ENCODE data around the gene N4BP3. TPM values are rescaled to one million over a fixed set of nuclear protein-coding genes. Genes with fewer than 3 reads are reported as not detected.

N4BP3 gene
- total RNA-seq, 1 experiment from 2014 or later = 4.8 TPM

- no TSS peak for BruUV-seq (replicated peaks)
- Mint-ChIP-seq H3K4me3 (ENCODE audit: low read depth, unreplicated experiment) (no peak overlapping the region), H3K36me3 (ENCODE audit: insufficient read depth, unreplicated experiment) (no peaks in the 10 kb centered on the region), H3K9me3 (ENCODE audit: low read depth, unreplicated experiment) (peaks cover 2% of the 10 kb centered on the region), H3K27ac (ENCODE audit: unreplicated experiment) (no peak overlapping the region), H3K27me3 (ENCODE audit: unreplicated experiment) (peaks cover 54% of the 10 kb centered on the region), H3K4me1 (ENCODE audit: low read depth, unreplicated experiment) (no peaks in the 10 kb centered on the region)
- no peak for DNase-seq
- CTCF ChIA-PET = interaction anchor here (0.7 kb wide), 1 partner anchor 91 kb away, joined by 3 read pairs; no protein-coding TSS in a partner anchor
- intact Hi-C loops (cut with micrococcal nuclease; ENCODE audit: unreplicated experiment) = no loop called here
- TF ChIP-seq, protein P1, sequence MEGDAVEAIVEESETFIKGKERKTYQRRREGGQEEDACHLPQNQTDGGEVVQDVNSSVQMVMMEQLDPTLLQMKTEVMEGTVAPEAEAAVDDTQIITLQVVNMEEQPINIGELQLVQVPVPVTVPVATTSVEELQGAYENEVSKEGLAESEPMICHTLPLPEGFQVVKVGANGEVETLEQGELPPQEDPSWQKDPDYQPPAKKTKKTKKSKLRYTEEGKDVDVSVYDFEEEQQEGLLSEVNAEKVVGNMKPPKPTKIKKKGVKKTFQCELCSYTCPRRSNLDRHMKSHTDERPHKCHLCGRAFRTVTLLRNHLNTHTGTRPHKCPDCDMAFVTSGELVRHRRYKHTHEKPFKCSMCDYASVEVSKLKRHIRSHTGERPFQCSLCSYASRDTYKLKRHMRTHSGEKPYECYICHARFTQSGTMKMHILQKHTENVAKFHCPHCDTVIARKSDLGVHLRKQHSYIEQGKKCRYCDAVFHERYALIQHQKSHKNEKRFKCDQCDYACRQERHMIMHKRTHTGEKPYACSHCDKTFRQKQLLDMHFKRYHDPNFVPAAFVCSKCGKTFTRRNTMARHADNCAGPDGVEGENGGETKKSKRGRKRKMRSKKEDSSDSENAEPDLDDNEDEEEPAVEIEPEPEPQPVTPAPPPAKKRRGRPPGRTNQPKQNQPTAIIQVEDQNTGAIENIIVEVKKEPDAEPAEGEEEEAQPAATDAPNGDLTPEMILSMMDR (IDR thresholded peaks at IDR 0.05; ENCODE audit: unreplicated experiment) = no peak
Measured at GRCh38 chr5:178093134-178093533, 20.2 kb upstream of the N4BP3 start.

GRCh38 chr5:178094345-178094744, 19.0 kb upstream of the N4BP3 start:
- H3K4me1 Mint-ChIP-seq (ENCODE audit: low read depth, unreplicated experiment) = no peaks in the 10 kb centered on the region
- no peak for DNase-seq
- H3K27me3 Mint-ChIP-seq (ENCODE audit: unreplicated experiment) = peaks cover 42% of the 10 kb centered on the region
- CTCF ChIA-PET = no interaction called here
- H3K9me3 Mint-ChIP-seq (ENCODE audit: low read depth, unreplicated experiment) = peaks cover 2% of the 10 kb centered on the region
- H3K4me3 Mint-ChIP-seq (ENCODE audit: low read depth, unreplicated experiment) = no peak overlapping the region
- TF ChIP-seq, protein P1 (IDR thresholded peaks at IDR 0.05; ENCODE audit: unreplicated experiment) = no peak
- intact Hi-C loops (cut with micrococcal nuclease; ENCODE audit: unreplicated experiment) = no loop called here
- BruUV-seq (replicated peaks) = no TSS peak
- no peaks in the 10 kb centered on the region for H3K36me3 Mint-ChIP-seq (ENCODE audit: insufficient read depth, unreplicated experiment)
- H3K27ac Mint-ChIP-seq (ENCODE audit: unreplicated experiment) = no peak overlapping the region

GRCh38 chr5:178098685-178099084, 14.6 kb upstream of the N4BP3 start:
- Mint-ChIP-seq H3K4me3 (ENCODE audit: low read depth, unreplicated experiment) (no peak overlapping the region), H3K9me3 (ENCODE audit: low read depth, unreplicated experiment) (no peaks in the 10 kb centered on the region), H3K27ac (ENCODE audit: unreplicated experiment) (no peak overlapping the region), H3K36me3 (ENCODE audit: insufficient read depth, unreplicated experiment) (no peaks in the 10 kb centered on the region), H3K27me3 (ENCODE audit: unreplicated experiment) (peaks cover 34% of the 10 kb centered on the region), H3K4me1 (ENCODE audit: low read depth, unreplicated experiment) (peaks cover 5% of the 10 kb centered on the region)
- no TSS peak for BruUV-seq (replicated peaks)
- intact Hi-C loops (cut with micrococcal nuclease; ENCODE audit: unreplicated experiment) = no loop called here
- no peak for DNase-seq
- TF ChIP-seq, protein P1 (IDR thresholded peaks at IDR 0.05; ENCODE audit: unreplicated experiment) = no peak
- CTCF ChIA-PET = no interaction called here

DNA sequence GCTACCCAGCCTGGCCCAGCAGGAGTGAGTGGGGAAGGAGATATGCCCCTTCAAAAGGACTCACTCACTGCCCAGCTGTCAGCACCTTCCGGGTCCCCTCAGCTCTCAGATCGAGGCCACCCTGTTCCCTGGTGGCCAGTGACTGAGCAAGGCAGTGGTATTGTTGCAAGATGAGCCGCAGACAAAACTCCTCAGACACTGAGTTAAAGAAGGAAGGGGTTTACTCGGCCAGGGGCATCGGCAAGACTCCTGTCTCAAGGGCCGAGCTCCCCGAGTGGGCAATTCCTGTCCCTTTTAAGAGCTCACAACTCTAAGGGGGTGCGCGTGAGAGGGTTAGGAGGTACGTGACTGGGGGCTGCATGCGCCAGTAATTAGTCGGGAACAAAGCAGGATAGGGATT, 9.7 kb upstream of the N4BP3 start:
- DNase-seq = no peak
- CTCF ChIA-PET = no interaction called here
- Mint-ChIP-seq H3K4me1 (ENCODE audit: low read depth, unreplicated experiment) (peaks cover 32% of the 10 kb centered on the region), H3K9me3 (ENCODE audit: low read depth, unreplicated experiment) (no peaks in the 10 kb centered on the region), H3K27ac (ENCODE audit: unreplicated experiment) (no peak overlapping the region), H3K27me3 (ENCODE audit: unreplicated experiment) (no peaks in the 10 kb centered on the region), H3K4me3 (ENCODE audit: low read depth, unreplicated experiment) (no peak overlapping the region), H3K36me3 (ENCODE audit: insufficient read depth, unreplicated experiment) (peaks cover 7% of the 10 kb centered on the region)
- intact Hi-C loops (cut with micrococcal nuclease; ENCODE audit: unreplicated experiment) = no loop called here
- BruUV-seq (replicated peaks) = no TSS peak
- TF ChIP-seq, protein P1 (IDR thresholded peaks at IDR 0.05; ENCODE audit: unreplicated experiment) = no peak
